GM12864 (cell line): ENCODE measurements around the gene ALDH3A1.

Experiments used
- DNase-seq: peaks from one replicate; pipeline ENCODE4 v3.0.0-alpha.2; 2011; ENCODE audit warnings: low read depth
- H3K4me3 ChIP-seq: 2 replicates; pipeline ENCODE4 v1.5.1; 2011; ENCODE audit warnings: mild to moderate bottlenecking, low read depth, low read length, control low read depth
- CTCF ChIP-seq: IDR thresholded peaks from 2 replicates; pipeline ENCODE4 v1.5.1; 2011; ENCODE audit warnings: low read depth, mild to moderate bottlenecking, moderate library complexity, low read length, control low read depth, inconsistent platforms; ENCODE audit errors: missing control alignments

The ALDH3A1 gene

DNA sequence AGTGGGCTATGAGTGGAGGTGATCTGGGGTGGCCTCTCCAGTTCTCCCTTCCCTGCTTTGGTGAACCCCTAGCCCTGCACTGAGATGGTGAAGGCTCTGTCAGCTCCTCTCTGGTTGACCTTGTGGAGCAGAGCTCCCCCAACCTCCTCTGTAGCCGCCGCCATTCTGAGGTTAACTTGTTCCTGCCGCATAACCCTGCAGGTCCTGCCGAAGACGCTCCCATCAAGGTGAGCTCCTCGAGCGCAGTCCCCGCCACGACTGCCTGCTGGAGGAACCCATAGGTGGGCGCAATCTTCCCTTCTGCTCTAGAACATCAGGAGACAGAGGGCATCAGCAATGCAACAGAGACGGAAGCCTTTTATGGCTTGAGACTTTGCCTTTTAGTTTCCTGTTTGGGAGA is 16.5 kb downstream of the ALDH3A1 start:
- no peak overlapping the region for H3K4me3 ChIP-seq
- no peak for DNase-seq
- TF ChIP-seq CTCF, result no peak

- DNase-seq, result no peak
- no peak for TF ChIP-seq CTCF
Observed at GRCh38 chr17:19730843-19731242, 17.3 kb downstream of the ALDH3A1 start.

GRCh38 chr17:19729900-19730299 is 18.2 kb downstream of the ALDH3A1 start:
- TF ChIP-seq CTCF, result no peak
- no peak overlapping the region for H3K4me3 ChIP-seq
- DNase-seq, result no peak

More at GRCh38 chr17:19730843-19731242, 17.3 kb downstream of the ALDH3A1 start:
- H3K4me3 ChIP-seq, result no peak overlapping the region

DNA sequence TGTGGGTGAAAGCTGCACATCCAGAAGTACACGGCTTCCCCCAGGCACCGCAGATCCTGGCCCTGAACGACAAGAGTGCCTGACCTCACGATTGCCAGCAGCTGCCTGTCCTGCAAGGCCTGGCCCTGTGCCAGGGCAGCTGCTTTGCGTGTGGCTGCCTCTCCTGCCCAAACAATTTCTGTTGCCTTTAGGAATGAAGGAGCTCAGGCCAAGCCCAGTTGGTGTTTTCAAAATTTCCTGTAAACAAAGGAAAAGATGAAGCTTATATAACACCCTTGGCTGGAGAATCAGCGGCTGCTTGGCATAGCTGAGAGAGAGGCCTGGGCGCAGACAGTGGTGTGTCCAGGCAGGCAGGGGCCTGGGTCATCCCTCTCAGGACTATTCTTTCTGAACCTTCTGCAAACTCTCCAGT is 20.0 kb downstream of the ALDH3A1 start:
- no peak for TF ChIP-seq CTCF
- no peak for DNase-seq
- H3K4me3 ChIP-seq, result no peak overlapping the region

GRCh38 chr17:19727501-19728078 is 20.5 kb downstream of the ALDH3A1 start:
- no peak overlapping the region for H3K4me3 ChIP-seq
- no peak for DNase-seq
- TF ChIP-seq CTCF, result no peak

DNA sequence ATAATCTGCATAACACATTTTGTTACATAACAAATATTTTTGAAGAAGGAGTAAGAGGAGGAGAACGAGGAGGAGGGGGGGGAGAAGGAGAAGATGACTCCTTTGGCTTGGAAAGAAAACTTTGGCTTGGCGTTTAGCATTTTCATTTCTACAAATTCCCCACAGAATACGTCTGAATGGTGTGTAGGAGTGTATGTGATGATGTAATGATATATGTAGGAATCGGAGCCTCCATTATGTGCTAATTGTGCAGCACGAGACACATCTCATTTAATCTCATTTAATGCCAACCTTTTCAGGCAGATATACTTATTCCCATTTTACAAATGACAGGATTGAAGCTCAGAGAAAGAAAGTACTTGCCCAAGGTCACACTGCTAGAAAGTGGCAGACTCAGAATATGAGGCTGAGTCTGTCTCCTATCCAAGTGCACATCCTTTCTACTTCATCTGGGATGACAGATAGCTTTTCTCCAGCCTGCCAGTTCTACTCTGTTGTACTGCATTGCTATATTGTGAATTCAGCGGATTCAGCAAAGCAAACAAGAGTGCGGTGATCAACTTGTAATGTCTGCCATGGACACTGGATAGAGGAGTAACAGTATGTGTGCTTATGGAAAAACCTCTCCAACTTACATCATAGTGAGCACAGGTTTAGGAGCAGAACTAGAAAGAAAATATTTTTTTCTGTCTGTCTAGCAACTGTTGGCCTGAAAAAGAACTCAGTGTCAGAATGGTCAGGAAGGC is 21.3 kb downstream of the ALDH3A1 start:
- TF ChIP-seq CTCF, result no peak
- no peak for DNase-seq

GRCh38 chr17:19725486-19725885 is 22.6 kb downstream of the ALDH3A1 start:
- no peak for TF ChIP-seq CTCF
- no peak overlapping the region for H3K4me3 ChIP-seq
- no peak for DNase-seq

More for the DNA sequence above, 21.3 kb downstream of the ALDH3A1 start:
- H3K4me3 ChIP-seq, result no peak overlapping the region
